BE2C (cell line): Measurements from ENCODE around the gene LCN2.

Experiments
- DNase-seq: peaks from one replicate; pipeline ENCODE4 v3.0.0-alpha.2; 2020
- H3K27me3 ChIP-seq: fragments of 250-450 bp; sonication (Bioruptor Pico); 2 replicates; pipeline ENCODE4 v1.5.1; 2020; ENCODE audit warnings: mild to moderate bottlenecking
- H3K36me3 ChIP-seq: fragments of 250-450 bp; sonication (Bioruptor Pico); 2 replicates; pipeline ENCODE4 v1.5.1; 2020; ENCODE audit warnings: mild to moderate bottlenecking
- H3K4me1 ChIP-seq: fragments of 250-450 bp; sonication (Bioruptor Pico); 2 replicates; pipeline ENCODE4 v1.5.1; 2020
- H3K4me3 ChIP-seq: 2 replicates; pipeline ENCODE4 v1.5.1; 2011; ENCODE audit warnings: low read depth, low read length
- H3K9me3 ChIP-seq: fragments of 250-450 bp; sonication (Bioruptor Pico); 2 replicates; pipeline ENCODE4 v1.5.1; 2020
- CTCF ChIP-seq: IDR thresholded peaks from 2 replicates; pipeline ENCODE4 v1.5.1; 2012; ENCODE audit warnings: mild to moderate bottlenecking, low read depth, low read length

The LCN2 gene

GRCh38 chr9:128118971-128119665 is 30.1 kb upstream of the LCN2 start:
- no peak for TF ChIP-seq CTCF
- DNase-seq: peak; percentile 32
- Histone ChIP-seq H3K4me1 (peaks cover 9% of the 10 kb centered on the region), H3K36me3 (peaks cover 36% of the 10 kb centered on the region), H3K4me3 (no peak overlapping the region), H3K27me3 (no peaks in the 10 kb centered on the region), H3K9me3 (no peaks in the 10 kb centered on the region)

GRCh38 chr9:128120061-128120740 is 29.1 kb upstream of the LCN2 start:
- no peak overlapping the region for H3K4me3 ChIP-seq
- DNase-seq: peak; percentile 24
- peaks cover 43% of the 10 kb centered on the region for H3K36me3 ChIP-seq
- peaks cover 9% of the 10 kb centered on the region for H3K4me1 ChIP-seq
- no peaks in the 10 kb centered on the region for H3K9me3 ChIP-seq
- no peak for TF ChIP-seq CTCF
- H3K27me3 ChIP-seq: no peaks in the 10 kb centered on the region

GRCh38 chr9:128120741-128121465 is 28.4 kb upstream of the LCN2 start:
- H3K4me1 ChIP-seq: peaks cover 13% of the 10 kb centered on the region
- no peaks in the 10 kb centered on the region for H3K9me3 ChIP-seq
- TF ChIP-seq CTCF: no peak
- H3K27me3 ChIP-seq: no peaks in the 10 kb centered on the region
- DNase-seq: peak; percentile 82
- H3K4me3 ChIP-seq: no peak overlapping the region
- H3K36me3 ChIP-seq: peaks cover 43% of the 10 kb centered on the region

- no peak for TF ChIP-seq CTCF
- H3K27me3 ChIP-seq: no peaks in the 10 kb centered on the region
- H3K36me3 ChIP-seq: peaks cover 43% of the 10 kb centered on the region
- H3K4me1 ChIP-seq: peaks cover 13% of the 10 kb centered on the region
- no peak overlapping the region for H3K4me3 ChIP-seq
- no peaks in the 10 kb centered on the region for H3K9me3 ChIP-seq
- DNase-seq: no peak
Measured at GRCh38 chr9:128121466-128121810, 27.8 kb upstream of the LCN2 start.

GRCh38 chr9:128121924-128122808 is 27.1 kb upstream of the LCN2 start:
- Histone ChIP-seq H3K27me3 (no peaks in the 10 kb centered on the region), H3K4me1 (peaks cover 13% of the 10 kb centered on the region), H3K36me3 (peaks cover 43% of the 10 kb centered on the region), H3K9me3 (no peaks in the 10 kb centered on the region), H3K4me3 (no peak overlapping the region)
- DNase-seq: no peak
- TF ChIP-seq CTCF: no peak
